ENCODE measurements around the gene NXPE3.

GRCh38 chr3:101819649-101820206 is 40.7 kb downstream of the NXPE3 start:
- TF ChIP-seq CTCF (IDR thresholded peaks at IDR 0.05) (no peak), POLR2A (IDR thresholded peaks at IDR 0.05) (no peak), POLR2AphosphoS5 (IDR thresholded peaks at IDR 0.05) (no peak)
